K562 (cell line): ENCODE measurements around the gene PTCHD4. TPM values are rescaled to one million over a fixed set of nuclear protein-coding genes. Genes with fewer than 3 reads are reported as not detected.

ENCODE experiments used
- ATAC-seq: fragments of 200-7000 bp; cut with Tn5 transposase; 3 replicates; pipeline ENCODE4 v1.9.1; 2020; ENCODE audit warnings: moderate library complexity
- BruUV-seq: library from RNA; stranded (reverse); fragments of 400-500 nt; replicated peaks from 2 replicates; lab custom pipeline; 2021; lab: Mats Ljungman, UMichigan
- CTCF ChIA-PET: fragments of 300-600 bp; formaldehyde crosslinking; extraction: SDS; loops from one replicate; lab custom pipeline; 2021; ENCODE audit warnings: low intra/inter-chr PET ratio; lab: Yijun Ruan, JAX
- POLR2A ChIA-PET: fragments of 300-600, 350-650 bp; sonication (Branson Sonifier 250); formaldehyde crosslinking; extraction: SDS; loops from one replicate; lab custom pipeline; 2021; ENCODE audit warnings: antibody characterized with exemption, inconsistent platforms; lab: Yijun Ruan, JAX
- DNase-seq, 4 experiments: peaks; one replicate each; pipeline versions ENCODE4 v3.0.0 to v3.0.0-alpha.2; 2011 to 2018; ENCODE audit warnings: low spot score in 3 of 4, mixed read lengths in 3 of 4; ENCODE audit errors: extremely low read depth in 1 of 4
- FAIRE-seq: peaks from 2 replicates; lab custom pipeline; 2011; peaks lifted over from hg19 to GRCh38; lab: Jason Lieb, UNC
- H2AFZ ChIP-seq: 2 replicates; pipeline ENCODE4 v1.6.0; 2011; ENCODE audit warnings: low read depth, low read length, control low read depth, inconsistent platforms
- H3K27ac ChIP-seq: fragments of 200-600 bp; 3 replicates; pipeline ENCODE4 v1.8.0; 2011; ENCODE audit warnings: low read depth, mild to moderate bottlenecking, control low read depth, inconsistent platforms, low read length, moderate library complexity, mixed read lengths; ENCODE audit errors: extremely low read depth
- H3K27me3 ChIP-seq, 2 experiments: fragments of 300-600 bp in 1 of 2; 2 replicates in 1 of 2; 3 replicates in 1 of 2; pipeline versions ENCODE4 v1.6.0 to v1.8.0; 2011; ENCODE audit warnings: inconsistent platforms in 2 of 2, low read length in 2 of 2, mild to moderate bottlenecking in 1 of 2, mixed read lengths in 1 of 2, moderate library complexity in 1 of 2; ENCODE audit not compliant: control insufficient read depth in 2 of 2, insufficient read depth in 2 of 2
- H3K36me3 ChIP-seq: fragments of 300-600 bp; 3 replicates; pipeline ENCODE4 v1.8.0; 2011; ENCODE audit warnings: mild to moderate bottlenecking, low read length, inconsistent platforms; ENCODE audit not compliant: control insufficient read depth, insufficient read depth
- H3K4me1 ChIP-seq, 2 experiments: fragments of 200-600 bp in 1 of 2; replicated peaks in 1 of 2; 2 replicates in 1 of 2; 3 replicates in 1 of 2; pipeline versions ENCODE4 v1.5.1 to v1.8.0; 2011; ENCODE audit warnings: inconsistent platforms in 2 of 2, low read length in 2 of 2, mild to moderate bottlenecking in 1 of 2, mixed read lengths in 1 of 2, moderate library complexity in 1 of 2; ENCODE audit not compliant: control insufficient read depth in 2 of 2, insufficient read depth in 2 of 2
- H3K4me2 ChIP-seq: 2 replicates; pipeline ENCODE4 v1.6.1; 2011; ENCODE audit warnings: low read length, control low read depth, inconsistent platforms, mixed read lengths; ENCODE audit not compliant: insufficient read depth
- H3K4me3 ChIP-seq: fragments of 200-600 bp; sonication (generic), shearing (Covaris generic); 2 replicates; pipeline ENCODE4 v1.5.1; 2016; ENCODE audit warnings: control low read depth, inconsistent platforms
- H3K79me2 ChIP-seq: fragments of 200-600 bp; 3 replicates; pipeline ENCODE4 v1.8.0; 2011; ENCODE audit warnings: low read length, inconsistent platforms; ENCODE audit not compliant: control insufficient read depth, insufficient read depth
- H3K9ac ChIP-seq, 2 experiments: 2 replicates each; pipeline versions ENCODE4 v1.6.0 to v1.6.1; 2011; ENCODE audit warnings: low read depth in 2 of 2, low read length in 2 of 2, control low read depth in 1 of 2, inconsistent platforms in 1 of 2, mild to moderate bottlenecking in 1 of 2, mixed read lengths in 1 of 2; ENCODE audit not compliant: insufficient read depth in 1 of 2
- H3K9me1 ChIP-seq: one replicate; pipeline ENCODE4 v1.6.0; 2011; ENCODE audit warnings: inconsistent platforms, mild to moderate bottlenecking, low read length, moderate library complexity; ENCODE audit not compliant: control insufficient read depth, insufficient read depth
- H3K9me3 ChIP-seq: replicated peaks from 2 replicates; pipeline ENCODE4 v1.5.1; 2011; ENCODE audit warnings: low read depth, low read length, inconsistent platforms; ENCODE audit not compliant: control insufficient read depth, insufficient read depth
- H4K20me1 ChIP-seq: replicated peaks from 2 replicates; pipeline ENCODE4 v1.6.1; 2011; ENCODE audit warnings: low read length, inconsistent platforms, mixed read lengths; ENCODE audit not compliant: control insufficient read depth, insufficient read depth
- BCOR ChIP-seq: fragments of 450-650 bp; IDR thresholded peaks from 2 replicates; pipeline ENCODE4 v1.6.1; 2016
- DEAF1 ChIP-seq: fragments of 450-650 bp; formaldehyde crosslinking; IDR thresholded peaks from 2 replicates; pipeline ENCODE4 v1.4.0; 2020; ENCODE audit warnings: mild to moderate bottlenecking, moderate library complexity
- FOXK2 ChIP-seq, 2 experiments: fragments of 450-650 bp; IDR thresholded peaks in 1 of 2; conservative IDR thresholded peaks in 1 of 2; 2 replicates each; pipeline ENCODE4 v1.6.1; 2016; ENCODE audit warnings: low read depth in 2 of 2, mild to moderate bottlenecking in 1 of 2
- FUS ChIP-seq: fragments of 200-400 bp; formaldehyde crosslinking; optimal IDR thresholded peaks from 2 replicates; pipeline ENCODE3; 2017; ENCODE audit warnings: low read depth, low read length
- GABPB1 ChIP-seq: sonication (generic); formaldehyde crosslinking; IDR thresholded peaks from 2 replicates; pipeline ENCODE4 v1.8.0; 2022; ENCODE audit warnings: mild to moderate bottlenecking, missing genetic modification reagents
- HDAC6 ChIP-seq: IDR thresholded peaks from 2 replicates; pipeline ENCODE4 v1.6.1; 2012; ENCODE audit warnings: low read depth, mild to moderate bottlenecking, control low read depth, inconsistent platforms, low read length, moderate library complexity
- HMGN3 ChIP-seq: IDR thresholded peaks from 2 replicates; pipeline ENCODE4 v1.6.1; 2011; ENCODE audit warnings: borderline replicate concordance, low read depth, mild to moderate bottlenecking, mixed read lengths, low read length; ENCODE audit not compliant: insufficient read length; ENCODE audit errors: extremely low read depth
- ILK ChIP-seq: fragments of 450-650 bp; IDR thresholded peaks from 2 replicates; pipeline ENCODE4 v1.6.1; 2016; ENCODE audit warnings: missing genetic modification characterization, low read depth, mild to moderate bottlenecking, missing compliant biosample characterization, moderate library complexity, borderline replicate concordance
- IRF9 ChIP-seq: fragments of 450-650 bp; IDR thresholded peaks from 2 replicates; pipeline ENCODE4 v1.6.1; 2016; ENCODE audit warnings: missing biosample characterization, missing genetic modification characterization
- NELFE ChIP-seq: IDR thresholded peaks from 2 replicates; pipeline ENCODE4 v1.6.1; 2011; ENCODE audit warnings: mild to moderate bottlenecking; ENCODE audit not compliant: insufficient read depth, insufficient read length
- RFX7 ChIP-seq: fragments of 250-450 bp; sonication (Bioruptor Pico); IDR thresholded peaks from 2 replicates; pipeline ENCODE4 v1.5.1; 2021; ENCODE audit warnings: mild to moderate bottlenecking
- SIN3B ChIP-seq: fragments of 450-650 bp; IDR thresholded peaks from 2 replicates; pipeline ENCODE4 v1.6.1; 2017; ENCODE audit warnings: low read depth, mild to moderate bottlenecking, moderate library complexity
- SP1 ChIP-seq: sonication (generic); formaldehyde crosslinking; IDR thresholded peaks from 2 replicates; pipeline ENCODE4 v1.8.1; 2022; ENCODE audit warnings: mild to moderate bottlenecking, missing genetic modification reagents
- SRSF9 ChIP-seq: fragments of 200-400 bp; formaldehyde crosslinking; IDR thresholded peaks from 2 replicates; pipeline ENCODE4 v1.6.1; 2017; ENCODE audit warnings: low read depth, low read length, borderline replicate concordance
- TRIM25 ChIP-seq: fragments of 450-650 bp; IDR thresholded peaks from 2 replicates; pipeline ENCODE4 v1.7.0; 2016; ENCODE audit warnings: borderline replicate concordance
- ZKSCAN8 ChIP-seq: fragments of 200-800 bp; sonication (Bioruptor generic); IDR thresholded peaks from 2 replicates; pipeline ENCODE4 v1.6.1; 2016; ENCODE audit warnings: missing genetic modification characterization, missing compliant biosample characterization
- ZNF212 ChIP-seq: fragments of 450-650 bp; formaldehyde crosslinking; IDR thresholded peaks from 2 replicates; pipeline ENCODE4 v1.4.0; 2020; ENCODE audit warnings: mild to moderate bottlenecking
- ZNF274 ChIP-seq: IDR thresholded peaks from 2 replicates; pipeline ENCODE4 v1.6.1; 2011; ENCODE audit warnings: low read depth, mild to moderate bottlenecking, low read length, moderate library complexity, borderline replicate concordance
- in situ Hi-C: fragments of 300-500 bp; cut with MboI; formaldehyde crosslinking; loops from 4 replicates; pipeline ENCODE4 v1.15.0; 2018; ENCODE audit warnings: inconsistent platforms, mixed read lengths
- intact Hi-C: fragments of 100-400 bp; cut with micrococcal nuclease; formaldehyde crosslinking; loops from 2 replicates; pipeline ENCODE4 v1.14.2; 2022
- polyA plus RNA-seq, 8 experiments: library from polyadenylated mRNA; depleted of rRNA in 4 of 8; stranded (reverse) in 5 of 8; unstranded in 3 of 8; fragments of >200 nt; fragmentation: Nextera tagmentation in 2 of 8; fragmentation: Illumina TruSeq in 1 of 8; extraction: Ambion mirVana in 2 of 8; extraction: Trizol in 1 of 8; gene quantifications; 2 replicates each; pipeline versions ENCODE4 v1.2.1 to v1.2.3, GENCODE V29; 2011 to 2014; ENCODE audit warnings: inconsistent platforms in 1 of 8, missing spikeins in 1 of 8
- total RNA-seq, 7 experiments: library from RNA; depleted of rRNA in 6 of 7; stranded (reverse); fragments of >200 nt in 6 of 7; fragmentation: Illumina TruSeq in 2 of 7; extraction: Trizol in 2 of 7; gene quantifications; 2 replicates each; pipeline versions ENCODE4 v1.2.1 to v1.2.3, GENCODE V29; 2011 to 2021; ENCODE audit warnings: low replicate concordance in 1 of 7

The PTCHD4 gene
- total and polyA plus RNA-seq, 9 of the 15 experiments (the other 6 are each of a cell fraction or from before 2014, with no cell fraction given), result not detected

GRCh38 chr6:48085131-48085741 lies 25.8 kb downstream of the PTCHD4 start:
- Histone ChIP-seq H3K4me2 (no peak overlapping the region), H3K36me3 (no peaks in the 10 kb centered on the region), H3K27me3 (no peaks in the 10 kb centered on the region), H2AFZ (no peak overlapping the region), H3K9me1 (no peaks in the 10 kb centered on the region), H3K9ac (no peak overlapping the region), H3K27ac (no peak overlapping the region), H3K4me3 (no peak overlapping the region), H3K9me3 (no peaks in the 10 kb centered on the region), H4K20me1 (no peaks in the 10 kb centered on the region), H3K79me2 (no peaks in the 10 kb centered on the region), H3K4me1 (no peaks in the 10 kb centered on the region)
- BruUV-seq, result no TSS peak
- intact Hi-C loops (no loop called here), in situ Hi-C loops (no loop called here)
- TF ChIP-seq BCOR, result no peak
- no peak for TF ChIP-seq SIN3B
- no peak for TF ChIP-seq HMGN3
- TF ChIP-seq FUS, result no peak
- TF ChIP-seq ZNF212 (CRISPR knock-in tag), result no peak
- TF ChIP-seq GABPB1 (CRISPR knock-in tag), result no peak
- no peak for TF ChIP-seq ILK (tag)
- TF ChIP-seq FOXK2 (conservative IDR thresholded peaks at IDR 0.05 in 1 of 2, IDR thresholded peaks at IDR 0.05 in 1 of 2; ENCODE audit: low read depth in 2 of 2), result no peak
- TF ChIP-seq SP1 (CRISPR knock-in tag), result no peak
- no peak for TF ChIP-seq DEAF1 (CRISPR knock-in tag)
- no peak for TF ChIP-seq IRF9 (tag)
- no peak for TF ChIP-seq TRIM25
- no peak for TF ChIP-seq SRSF9
- no peak for TF ChIP-seq ZNF274
- no peak for TF ChIP-seq ZKSCAN8
- no peak for TF ChIP-seq RFX7 (CRISPR knock-in tag)
- TF ChIP-seq NELFE, result no peak
- TF ChIP-seq HDAC6, result no peak
- no peak for ATAC-seq
- DNase-seq, result no peak
- ChIA-PET POLR2A (no interaction called here), CTCF (no interaction called here)
- no peak for FAIRE-seq
